Neural cell (in vitro differentiated cells): ENCODE data around the gene TRAF2.

Source experiments
- EP300 ChIP-seq: fragments of 450-650 bp; conservative IDR thresholded peaks from 2 replicates; pipeline ENCODE4 v1.6.1; 2014; ENCODE audit warnings: antibody characterized with exemption, mild to moderate bottlenecking, moderate library complexity; ENCODE audit not compliant: poor library complexity, severe bottlenecking
- EZH2 ChIP-seq: fragments of 200-600, 300-800 bp; shearing (Covaris generic), sonication (generic); IDR thresholded peaks from 2 replicates; pipeline ENCODE4 v1.6.1; 2014; ENCODE audit warnings: antibody characterized with exemption, low read length, borderline replicate concordance, mild to moderate bottlenecking; ENCODE audit not compliant: insufficient read depth, poor library complexity, severe bottlenecking
- POLR2AphosphoS5 ChIP-seq: IDR thresholded peaks from 2 replicates; pipeline ENCODE4 v1.6.1; 2012
- TAF1 ChIP-seq: IDR thresholded peaks from 2 replicates; pipeline ENCODE4 v1.6.1; 2012; ENCODE audit warnings: low read depth
- TF ChIP-seq, protein P1 (sequence below): fragments of 450-650 bp; IDR thresholded peaks from 2 replicates; pipeline ENCODE4 v1.5.1; 2014; ENCODE audit warnings: antibody characterized with exemption, mild to moderate bottlenecking, moderate library complexity; ENCODE audit not compliant: poor library complexity, severe bottlenecking
- TF ChIP-seq, protein P2 (sequence below): IDR thresholded peaks from 2 replicates; pipeline ENCODE4 v1.6.1; 2012; ENCODE audit warnings: borderline replicate concordance

DNA sequence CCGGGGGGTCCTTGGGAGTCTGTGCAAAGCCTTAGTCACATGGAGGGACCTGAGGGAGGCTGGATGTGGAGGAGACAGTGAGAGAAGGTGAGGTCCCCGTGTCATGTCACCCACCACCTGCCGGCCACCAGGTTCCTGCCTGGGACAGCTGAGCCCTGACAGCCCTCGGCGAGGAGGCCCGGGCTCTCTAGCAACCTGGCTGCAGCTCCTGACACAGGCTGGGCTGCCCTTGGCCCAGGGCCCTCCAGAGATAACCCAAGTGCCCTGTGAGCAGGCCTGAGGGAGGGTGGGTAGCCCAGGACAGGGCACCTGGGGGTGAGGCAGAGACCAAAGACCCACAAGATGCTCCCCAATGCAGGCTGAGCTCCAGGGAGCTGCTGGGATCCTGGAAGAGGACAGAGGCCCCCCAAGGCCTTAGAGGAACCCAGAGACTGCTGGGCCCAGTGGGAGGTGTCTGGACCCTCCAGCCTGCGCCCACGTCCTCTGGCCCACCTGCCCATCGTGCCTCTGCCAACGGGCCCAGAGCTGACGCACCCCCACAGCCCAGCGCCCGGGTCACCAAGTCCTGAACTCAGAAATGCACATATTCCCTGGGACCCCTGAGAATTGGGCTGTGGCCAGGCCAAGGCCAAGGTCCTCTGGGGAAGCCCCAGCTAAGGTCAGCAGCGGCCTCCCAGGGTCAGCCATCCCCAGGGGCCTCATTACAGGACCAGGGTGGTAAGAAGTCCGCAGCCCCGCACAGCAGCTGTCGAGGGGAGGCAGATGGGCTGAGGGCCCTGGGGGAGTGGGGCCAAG is 82.2 kb downstream of the TRAF2 start:
- TF ChIP-seq, protein P1, sequence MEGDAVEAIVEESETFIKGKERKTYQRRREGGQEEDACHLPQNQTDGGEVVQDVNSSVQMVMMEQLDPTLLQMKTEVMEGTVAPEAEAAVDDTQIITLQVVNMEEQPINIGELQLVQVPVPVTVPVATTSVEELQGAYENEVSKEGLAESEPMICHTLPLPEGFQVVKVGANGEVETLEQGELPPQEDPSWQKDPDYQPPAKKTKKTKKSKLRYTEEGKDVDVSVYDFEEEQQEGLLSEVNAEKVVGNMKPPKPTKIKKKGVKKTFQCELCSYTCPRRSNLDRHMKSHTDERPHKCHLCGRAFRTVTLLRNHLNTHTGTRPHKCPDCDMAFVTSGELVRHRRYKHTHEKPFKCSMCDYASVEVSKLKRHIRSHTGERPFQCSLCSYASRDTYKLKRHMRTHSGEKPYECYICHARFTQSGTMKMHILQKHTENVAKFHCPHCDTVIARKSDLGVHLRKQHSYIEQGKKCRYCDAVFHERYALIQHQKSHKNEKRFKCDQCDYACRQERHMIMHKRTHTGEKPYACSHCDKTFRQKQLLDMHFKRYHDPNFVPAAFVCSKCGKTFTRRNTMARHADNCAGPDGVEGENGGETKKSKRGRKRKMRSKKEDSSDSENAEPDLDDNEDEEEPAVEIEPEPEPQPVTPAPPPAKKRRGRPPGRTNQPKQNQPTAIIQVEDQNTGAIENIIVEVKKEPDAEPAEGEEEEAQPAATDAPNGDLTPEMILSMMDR: no peak
- TF ChIP-seq EP300 (no peak), POLR2AphosphoS5 (no peak), EZH2 (no peak), TAF1 (no peak)
- TF ChIP-seq, protein P2, sequence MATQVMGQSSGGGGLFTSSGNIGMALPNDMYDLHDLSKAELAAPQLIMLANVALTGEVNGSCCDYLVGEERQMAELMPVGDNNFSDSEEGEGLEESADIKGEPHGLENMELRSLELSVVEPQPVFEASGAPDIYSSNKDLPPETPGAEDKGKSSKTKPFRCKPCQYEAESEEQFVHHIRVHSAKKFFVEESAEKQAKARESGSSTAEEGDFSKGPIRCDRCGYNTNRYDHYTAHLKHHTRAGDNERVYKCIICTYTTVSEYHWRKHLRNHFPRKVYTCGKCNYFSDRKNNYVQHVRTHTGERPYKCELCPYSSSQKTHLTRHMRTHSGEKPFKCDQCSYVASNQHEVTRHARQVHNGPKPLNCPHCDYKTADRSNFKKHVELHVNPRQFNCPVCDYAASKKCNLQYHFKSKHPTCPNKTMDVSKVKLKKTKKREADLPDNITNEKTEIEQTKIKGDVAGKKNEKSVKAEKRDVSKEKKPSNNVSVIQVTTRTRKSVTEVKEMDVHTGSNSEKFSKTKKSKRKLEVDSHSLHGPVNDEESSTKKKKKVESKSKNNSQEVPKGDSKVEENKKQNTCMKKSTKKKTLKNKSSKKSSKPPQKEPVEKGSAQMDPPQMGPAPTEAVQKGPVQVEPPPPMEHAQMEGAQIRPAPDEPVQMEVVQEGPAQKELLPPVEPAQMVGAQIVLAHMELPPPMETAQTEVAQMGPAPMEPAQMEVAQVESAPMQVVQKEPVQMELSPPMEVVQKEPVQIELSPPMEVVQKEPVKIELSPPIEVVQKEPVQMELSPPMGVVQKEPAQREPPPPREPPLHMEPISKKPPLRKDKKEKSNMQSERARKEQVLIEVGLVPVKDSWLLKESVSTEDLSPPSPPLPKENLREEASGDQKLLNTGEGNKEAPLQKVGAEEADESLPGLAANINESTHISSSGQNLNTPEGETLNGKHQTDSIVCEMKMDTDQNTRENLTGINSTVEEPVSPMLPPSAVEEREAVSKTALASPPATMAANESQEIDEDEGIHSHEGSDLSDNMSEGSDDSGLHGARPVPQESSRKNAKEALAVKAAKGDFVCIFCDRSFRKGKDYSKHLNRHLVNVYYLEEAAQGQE: no peak
